Breast epithelium (tissue), 4 donors: Measurements from ENCODE around the gene BTRC. TPM values are rescaled to one million over a fixed set of nuclear protein-coding genes. Genes with fewer than 3 reads are reported as not detected.
A peak's percentile ranks its signal among the peaks of the same experiment; 100 is the strongest.

ENCODE experiments used
- DNase-seq, 2 donors: peaks; one replicate each; pipeline ENCODE4 v3.0.0-alpha.2; 2019; ENCODE audit warnings: low spot score in 2 of 2
- H3K27ac ChIP-seq, 2 donors: fragments of 200-600 bp; sonication (generic) in 1 of 2; one replicate each; pipeline ENCODE4 v1.5.1; 2016 to 2019; ENCODE audit warnings: mild to moderate bottlenecking in 1 of 2
- H3K27me3 ChIP-seq, 2 donors: fragments of 200-600 bp; sonication (generic) in 1 of 2; one replicate each; pipeline versions ENCODE4 v1.5.1 to v1.6.0; 2017 to 2019; ENCODE audit warnings: control low read depth in 1 of 2, mild to moderate bottlenecking in 1 of 2
- H3K36me3 ChIP-seq: fragments of 200-600 bp; one replicate; pipeline ENCODE4 v1.5.1; 2019
- H3K4me1 ChIP-seq, 2 donors: fragments of 200-600 bp; sonication (generic); one replicate each; pipeline ENCODE4 v1.5.1; 2016 to 2019; ENCODE audit warnings: control low read depth in 1 of 2
- H3K4me3 ChIP-seq, 3 donors: fragments of 200-600 bp; sonication (generic); 1 replicate in 2 of 3; 2 replicates in 1 of 3; pipeline ENCODE4 v1.5.1; 2016 to 2019; ENCODE audit warnings: mild to moderate bottlenecking in 3 of 3, moderate library complexity in 2 of 3
- H3K9me3 ChIP-seq, 2 donors: fragments of 200-600 bp; sonication (generic) in 1 of 2; one replicate each; pipeline ENCODE4 v1.5.1; 2016 to 2019; ENCODE audit warnings: control low read depth in 1 of 2
- CTCF ChIP-seq, 3 donors: fragments of 450-650 bp; IDR thresholded peaks; one replicate each; pipeline ENCODE4 v1.5.1; 2016 to 2017; ENCODE audit warnings: antibody characterized with exemption in 3 of 3, mild to moderate bottlenecking in 3 of 3, moderate library complexity in 3 of 3
- POLR2A ChIP-seq: fragments of 450-650 bp; IDR thresholded peaks from one replicate; pipeline ENCODE4 v1.6.1; 2016; ENCODE audit warnings: antibody characterized with exemption, mild to moderate bottlenecking, moderate library complexity
- POLR2AphosphoS5 ChIP-seq, 3 donors: sonication (generic); formaldehyde crosslinking; IDR thresholded peaks; one replicate each; pipeline ENCODE4 v1.6.1; 2017; ENCODE audit warnings: antibody characterized with exemption in 3 of 3
- intact Hi-C: fragments of 100-400 bp; cut with DNase I; formaldehyde crosslinking; loops from one replicate; pipeline ENCODE4 v1.15.1; 2023; ENCODE audit warnings: low total_unique reads
- total RNA-seq, 3 donors: library from RNA; depleted of rRNA; stranded (reverse); fragments of >200 nt; gene quantifications; one replicate each; pipeline ENCODE4 v1.1.0, GENCODE V29; 2016

Gene BTRC
- total RNA-seq, 3 donors from 2014 or later = 13.4 to 24.3 (median 15.1) TPM

GRCh38 chr10:101561068-101561915 lies 207.3 kb downstream of the BTRC start:
- H3K4me1 ChIP-seq = no peaks in the 10 kb centered on the region
- peak in 1 of 2 donors; percentile 24 for DNase-seq
- no peak for TF ChIP-seq POLR2A
- TF ChIP-seq POLR2AphosphoS5 (IDR thresholded peaks at IDR 0.05) = no peak
- no peak for TF ChIP-seq CTCF (IDR thresholded peaks at IDR 0.05)
- no peaks in the 10 kb centered on the region for H3K9me3 ChIP-seq
- no peak overlapping the region for H3K4me3 ChIP-seq
- no peaks in the 10 kb centered on the region for H3K36me3 ChIP-seq
- peaks cover 0 to 21% of the 10 kb centered on the region in 2 donors for H3K27me3 ChIP-seq
- H3K27ac ChIP-seq = no peak overlapping the region
- intact Hi-C loops = loop anchor here (10.0 kb wide), 1 partner anchor 346 kb away; no protein-coding TSS in a partner anchor

GRCh38 chr10:101562231-101562630 lies 208.3 kb downstream of the BTRC start:
- H3K4me1 ChIP-seq = no peaks in the 10 kb centered on the region
- no peak overlapping the region for H3K27ac ChIP-seq

GRCh38 chr10:101563007-101563406 lies 209.0 kb downstream of the BTRC start:
- Histone ChIP-seq H3K36me3 (no peaks in the 10 kb centered on the region), H3K4me1 (no peaks in the 10 kb centered on the region), H3K27me3 (peaks cover 0 to 37% of the 10 kb centered on the region in 2 donors), H3K9me3 (no peaks in the 10 kb centered on the region), H3K4me3 (no peak overlapping the region), H3K27ac (no peak overlapping the region)
- intact Hi-C loops = loop anchor here (10.0 kb wide), 1 partner anchor 348 kb away; no protein-coding TSS in a partner anchor
- TF ChIP-seq POLR2A (no peak), POLR2AphosphoS5 (IDR thresholded peaks at IDR 0.05) (no peak), CTCF (IDR thresholded peaks at IDR 0.05) (no peak)
- DNase-seq = peak in 1 of 2 donors; percentile 17

More at GRCh38 chr10:101562231-101562630, 208.3 kb downstream of the BTRC start:
- DNase-seq = peak in 1 of 2 donors; percentile 37
- Histone ChIP-seq H3K27me3 (peaks cover 0 to 30% of the 10 kb centered on the region in 2 donors), H3K4me3 (no peak overlapping the region), H3K9me3 (no peaks in the 10 kb centered on the region), H3K36me3 (no peaks in the 10 kb centered on the region)
- TF ChIP-seq POLR2A (no peak), POLR2AphosphoS5 (IDR thresholded peaks at IDR 0.05) (no peak), CTCF (IDR thresholded peaks at IDR 0.05) (no peak)
- intact Hi-C loops = loop anchor here (10.0 kb wide), 1 partner anchor 347 kb away; no protein-coding TSS in a partner anchor

- DNase-seq = peak in 1 of 2 donors; percentile 14
- H3K27me3 ChIP-seq = peaks cover 0 to 40% of the 10 kb centered on the region in 2 donors
- no peak overlapping the region for H3K27ac ChIP-seq
- H3K4me1 ChIP-seq = no peaks in the 10 kb centered on the region
- H3K9me3 ChIP-seq = no peaks in the 10 kb centered on the region
- H3K36me3 ChIP-seq = no peaks in the 10 kb centered on the region
- H3K4me3 ChIP-seq = no peak overlapping the region
- intact Hi-C loops = loop anchor here (10.0 kb wide), 1 partner anchor 349 kb away; no protein-coding TSS in a partner anchor
- TF ChIP-seq POLR2A (no peak), POLR2AphosphoS5 (IDR thresholded peaks at IDR 0.05) (no peak), CTCF (IDR thresholded peaks at IDR 0.05) (no peak)
Observed at GRCh38 chr10:101563497-101564040, 209.6 kb downstream of the BTRC start.
